Measurements from ENCODE around the gene SMYD3. TPM values are rescaled to one million over a fixed set of nuclear protein-coding genes. Genes with fewer than 3 reads are reported as not detected.

Gene SMYD3
- total RNA-seq: 27.9 and 36.6 TPM in 2 replicates

DNA sequence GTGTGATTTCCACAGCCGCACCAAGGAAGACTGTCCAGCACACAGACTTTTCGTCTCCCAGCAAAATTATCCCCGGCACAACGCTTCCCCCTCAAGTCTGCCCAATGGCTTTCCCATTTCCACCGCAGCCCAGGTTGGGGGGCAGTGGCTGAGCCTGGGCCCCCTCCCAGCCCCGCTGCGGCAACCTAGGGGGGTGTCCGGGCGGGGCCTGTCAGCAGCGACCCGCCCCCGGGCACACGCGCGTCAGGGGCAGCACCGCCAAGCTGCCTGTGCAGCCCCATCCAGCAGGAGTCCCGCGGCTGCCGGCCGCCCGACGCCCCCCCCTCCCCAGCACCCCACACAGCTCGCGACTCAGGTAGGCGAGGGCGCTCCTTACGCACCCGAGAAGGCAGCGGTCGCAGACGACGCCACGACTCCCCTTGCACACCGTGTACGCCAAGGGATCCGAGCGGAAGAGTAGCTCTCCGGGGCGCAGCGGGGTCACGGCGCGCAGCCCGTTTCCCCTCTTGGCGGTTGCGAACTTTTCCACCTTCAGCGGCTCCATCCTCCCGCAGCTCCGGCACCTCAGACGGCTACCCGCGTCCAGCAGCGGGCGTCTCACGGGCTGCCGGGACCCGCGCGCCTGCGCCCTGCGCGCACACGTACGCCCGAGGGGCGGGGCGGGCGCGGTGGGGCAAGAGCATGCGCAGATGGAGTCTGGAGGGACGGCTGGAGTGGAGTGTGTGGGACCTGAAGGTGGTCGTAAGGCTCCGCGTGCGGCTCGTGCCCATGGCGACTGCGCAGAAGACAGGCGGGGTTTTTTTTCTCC, at the start of gene SMYD3:
SMYD3 (minus strand) TSS at position 606 of the 808 bp plus-strand sequence.

Other genes with a start within 250 kb of the SMYD3 start
- 12.8 and 17.9 TPM in 2 replicates for gene TFB2M, start 59.0 kb upstream of the SMYD3 start, total RNA-seq
- gene CNST, start 59.2 kb upstream of the SMYD3 start, total RNA-seq: 10.6 and 14.3 TPM in 2 replicates
- gene SCCPDH, start 217.1 kb upstream of the SMYD3 start, total RNA-seq: 53.5 and 56.2 TPM in 2 replicates

All from endothelial cell of coronary artery (primary cell).